HUES6 (cell line): ENCODE measurements around the gene NFIA.

Experiments
- H3K27ac ChIP-seq: 2 replicates; pipeline ENCODE4 v1.7.0; 2013; ENCODE audit warnings: low read depth, mild to moderate bottlenecking, low read length, inconsistent platforms
- H3K27me3 ChIP-seq: 2 replicates; pipeline ENCODE4 v1.6.1; 2013; ENCODE audit warnings: low read length; ENCODE audit not compliant: control insufficient read depth, insufficient read depth
- H3K36me3 ChIP-seq: 2 replicates; pipeline ENCODE4 v1.6.1; 2013; ENCODE audit warnings: low read length; ENCODE audit not compliant: control insufficient read depth, insufficient read depth
- H3K4me1 ChIP-seq: 2 replicates; pipeline ENCODE4 v1.6.1; 2013; ENCODE audit warnings: low read length; ENCODE audit not compliant: control insufficient read depth, insufficient read depth
- H3K4me3 ChIP-seq: 2 replicates; pipeline ENCODE4 v1.5.1; 2013; ENCODE audit warnings: low read depth, low read length
- H3K9ac ChIP-seq: one replicate; pipeline ENCODE4 v1.6.1; 2013; ENCODE audit warnings: mild to moderate bottlenecking, low read length
- H3K9me3 ChIP-seq: 2 replicates; pipeline ENCODE4 v1.6.1; 2013; ENCODE audit warnings: low read depth, low read length; ENCODE audit not compliant: control insufficient read depth, insufficient read depth

The NFIA gene

DNA sequence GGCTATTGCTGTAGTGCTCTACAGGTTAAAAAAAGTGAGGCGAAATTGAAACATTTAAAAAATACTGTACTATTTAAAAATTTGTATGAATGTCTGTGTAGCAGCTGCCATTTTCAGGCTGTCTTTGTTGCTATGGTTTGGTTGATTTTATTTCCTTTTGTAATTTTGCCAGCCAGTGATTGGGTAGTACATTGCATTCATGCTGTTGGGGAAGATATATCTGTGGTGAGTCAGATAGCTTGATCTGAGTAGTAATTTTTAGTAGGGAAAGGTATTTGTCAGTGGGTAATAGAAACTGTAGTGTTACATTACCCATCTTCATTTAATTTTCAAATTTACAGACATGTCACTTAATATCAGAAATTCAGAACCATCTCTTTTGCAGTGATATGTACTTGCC is 15.0 kb downstream of the NFIA start:
- Histone ChIP-seq H3K9ac (no peak overlapping the region), H3K36me3 (no peaks in the 10 kb centered on the region), H3K4me3 (no peak overlapping the region), H3K27ac (no peak overlapping the region), H3K9me3 (no peaks in the 10 kb centered on the region), H3K4me1 (no peaks in the 10 kb centered on the region), H3K27me3 (no peaks in the 10 kb centered on the region; the same call in 1 of the 2 replicates)

DNA sequence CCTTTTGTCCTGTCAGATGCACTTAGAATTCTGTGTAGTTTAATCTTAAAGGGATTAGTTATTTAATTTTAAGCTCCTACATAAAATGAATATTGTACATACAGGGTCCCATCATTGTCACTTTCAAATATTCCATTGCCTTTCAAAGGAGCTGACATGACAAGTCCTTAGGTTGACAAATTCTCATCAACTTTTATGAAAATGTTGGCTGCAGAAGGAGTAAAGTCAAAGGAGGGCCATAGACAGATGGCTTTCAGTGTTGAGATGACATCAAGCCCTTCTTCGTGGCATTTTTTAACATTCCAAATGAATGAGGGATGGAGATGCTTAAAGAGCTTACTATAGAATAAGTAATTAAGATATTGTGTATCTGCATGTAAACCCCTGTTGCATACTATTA is 15.4 kb downstream of the NFIA start:
- no peak overlapping the region for H3K4me3 ChIP-seq
- H3K4me1 ChIP-seq = no peaks in the 10 kb centered on the region
- H3K36me3 ChIP-seq = no peaks in the 10 kb centered on the region
- no peak overlapping the region for H3K27ac ChIP-seq
- no peaks in the 10 kb centered on the region; the same call in 1 of the 2 replicates for H3K27me3 ChIP-seq
- no peak overlapping the region for H3K9ac ChIP-seq
- H3K9me3 ChIP-seq = no peaks in the 10 kb centered on the region

DNA sequence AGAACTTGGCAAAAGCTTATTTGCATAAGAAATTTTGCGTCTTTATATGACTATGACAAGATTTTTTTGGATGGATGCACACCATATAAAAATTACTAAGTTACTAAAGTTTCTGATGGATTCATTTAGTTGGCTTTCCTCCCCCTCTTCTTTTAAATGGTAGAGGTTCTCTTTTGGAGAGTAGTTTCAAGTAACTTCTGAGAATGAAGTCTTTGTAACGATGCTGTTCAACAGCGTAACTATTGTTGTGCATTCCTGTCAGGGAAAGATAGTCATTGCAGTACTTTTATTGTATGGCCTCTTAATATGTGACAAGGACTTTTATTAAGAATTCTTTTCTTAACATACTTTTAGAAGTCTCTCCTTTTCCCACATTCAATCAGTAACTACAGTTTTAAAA is 16.0 kb downstream of the NFIA start:
- no peaks in the 10 kb centered on the region; the same call in 1 of the 2 replicates for H3K27me3 ChIP-seq
- H3K36me3 ChIP-seq = no peaks in the 10 kb centered on the region
- no peak overlapping the region for H3K27ac ChIP-seq
- no peaks in the 10 kb centered on the region for H3K9me3 ChIP-seq
- no peaks in the 10 kb centered on the region for H3K4me1 ChIP-seq
- H3K9ac ChIP-seq = no peak overlapping the region
- no peak overlapping the region for H3K4me3 ChIP-seq

DNA sequence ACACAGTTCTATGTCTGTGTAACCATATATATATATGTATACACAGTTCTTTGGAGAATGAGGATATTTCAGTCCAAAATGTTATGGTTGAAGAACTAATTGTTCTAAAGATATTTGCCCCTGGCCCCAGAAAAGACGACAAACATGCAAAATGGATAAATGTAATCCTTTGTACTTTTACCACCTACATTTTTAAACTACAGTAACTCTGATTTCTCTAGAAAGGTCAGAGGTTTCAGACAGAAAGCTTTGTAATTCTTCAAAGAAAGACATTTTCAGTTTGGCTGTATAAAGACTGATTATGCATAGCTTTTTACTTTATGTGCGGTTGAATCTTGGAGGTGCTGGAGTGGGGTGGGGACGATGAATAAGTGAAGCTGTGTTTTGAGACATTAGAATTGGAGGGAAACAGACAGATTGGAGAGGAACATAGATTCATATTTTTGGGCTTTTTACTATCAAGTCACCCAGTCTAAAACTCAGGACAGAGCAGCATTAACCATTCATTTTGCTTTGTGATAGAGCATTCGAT is 16.6 kb downstream of the NFIA start:
- H3K4me3 ChIP-seq = no peak overlapping the region
- no peak overlapping the region for H3K27ac ChIP-seq
- H3K27me3 ChIP-seq = no peaks in the 10 kb centered on the region; the same call in 1 of the 2 replicates
- no peaks in the 10 kb centered on the region for H3K36me3 ChIP-seq
- H3K4me1 ChIP-seq = no peaks in the 10 kb centered on the region
- H3K9ac ChIP-seq = no peak overlapping the region
- no peaks in the 10 kb centered on the region for H3K9me3 ChIP-seq

DNA sequence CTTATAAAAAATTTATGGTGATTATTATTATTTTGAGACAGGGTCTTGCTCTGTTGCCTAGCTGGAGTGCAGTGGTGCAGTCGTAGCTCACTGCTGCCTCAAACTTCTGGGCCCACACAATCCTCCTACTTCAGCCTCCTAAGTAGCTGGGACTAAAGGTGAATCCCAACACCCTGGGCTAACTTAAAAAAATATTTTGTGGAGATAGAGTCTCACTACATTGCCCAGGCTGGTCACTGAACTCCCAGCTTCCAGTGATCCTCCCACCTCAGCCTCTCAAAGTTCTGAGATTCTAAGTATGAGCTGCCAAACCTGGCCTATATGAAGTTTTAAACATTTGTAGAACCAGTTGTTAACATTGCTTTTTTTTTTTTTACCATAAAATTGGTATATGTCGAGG is 18.2 kb downstream of the NFIA start:
- no peak overlapping the region for H3K27ac ChIP-seq
- no peak overlapping the region for H3K9ac ChIP-seq
- H3K27me3 ChIP-seq = no peaks in the 10 kb centered on the region
- no peaks in the 10 kb centered on the region for H3K36me3 ChIP-seq
- no peak overlapping the region for H3K4me3 ChIP-seq
- H3K4me1 ChIP-seq = no peaks in the 10 kb centered on the region
- H3K9me3 ChIP-seq = no peaks in the 10 kb centered on the region

DNA sequence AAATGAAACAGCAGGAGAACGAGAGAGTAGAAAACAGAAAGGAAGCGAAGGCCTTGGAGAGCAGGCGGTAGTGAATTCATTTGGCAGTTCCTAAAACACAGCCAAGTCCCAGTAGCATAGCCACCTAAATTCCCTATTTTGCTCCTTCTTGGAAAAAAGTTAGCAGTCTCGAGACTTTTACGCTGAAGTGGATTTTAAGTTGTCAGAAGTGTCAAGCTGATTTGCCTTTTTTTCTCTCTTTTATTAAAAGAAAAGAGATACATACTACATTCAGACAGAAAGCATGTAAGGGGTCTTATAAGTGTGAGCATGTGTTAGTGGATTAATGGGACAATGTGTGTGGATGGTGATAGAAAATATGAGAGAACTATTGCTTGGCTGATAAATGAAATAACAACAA is 19.2 kb downstream of the NFIA start:
- Histone ChIP-seq H3K9me3 (no peaks in the 10 kb centered on the region), H3K4me3 (no peak overlapping the region), H3K27me3 (no peaks in the 10 kb centered on the region), H3K9ac (no peak overlapping the region), H3K4me1 (no peaks in the 10 kb centered on the region), H3K27ac (no peak overlapping the region), H3K36me3 (no peaks in the 10 kb centered on the region)

DNA sequence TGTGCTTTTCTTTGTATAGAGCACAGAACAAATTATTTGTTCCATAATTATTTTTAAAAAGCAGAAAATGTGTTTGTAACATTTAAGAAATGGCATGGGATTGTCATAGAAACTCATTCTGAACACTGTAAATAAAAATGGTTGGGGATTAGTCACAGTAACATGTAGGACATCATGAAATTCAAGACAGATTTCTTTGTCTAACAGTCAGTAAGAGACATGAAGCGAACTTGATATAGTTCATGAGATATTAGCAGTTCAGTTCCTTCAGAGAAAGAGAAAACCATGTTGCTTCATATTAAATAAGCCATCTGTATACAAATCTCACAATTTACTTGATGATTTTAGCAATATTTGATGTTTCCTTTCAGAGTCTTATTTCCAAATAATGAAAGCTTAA is 19.7 kb downstream of the NFIA start:
- H3K27me3 ChIP-seq = no peaks in the 10 kb centered on the region
- H3K4me3 ChIP-seq = no peak overlapping the region
- no peaks in the 10 kb centered on the region for H3K4me1 ChIP-seq
- no peak overlapping the region for H3K27ac ChIP-seq
- no peak overlapping the region for H3K9ac ChIP-seq
- H3K36me3 ChIP-seq = no peaks in the 10 kb centered on the region
- no peaks in the 10 kb centered on the region for H3K9me3 ChIP-seq

DNA sequence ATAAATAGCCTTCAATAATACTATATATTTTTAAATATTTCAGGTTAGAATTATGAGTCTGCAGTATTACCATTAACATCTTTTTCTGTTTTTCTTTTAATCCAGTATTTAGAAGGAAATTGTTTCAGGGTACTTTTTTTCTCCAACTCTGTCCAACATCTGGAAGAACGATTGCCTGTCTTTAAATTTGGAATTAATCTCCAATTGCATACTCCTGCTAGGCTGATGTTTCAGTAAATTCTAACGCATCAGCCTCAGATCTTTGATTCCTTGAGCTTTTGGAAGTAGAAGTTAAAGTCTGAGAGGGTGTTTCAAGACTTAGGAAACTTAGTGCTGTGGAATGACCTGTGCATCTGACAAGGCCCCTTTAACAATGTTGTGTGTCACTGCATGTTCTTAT is 20.3 kb downstream of the NFIA start:
- Histone ChIP-seq H3K4me3 (no peak overlapping the region), H3K9me3 (peaks cover under 1% of the 10 kb centered on the region; the same call in 1 of the 2 replicates), H3K36me3 (no peaks in the 10 kb centered on the region)

DNA sequence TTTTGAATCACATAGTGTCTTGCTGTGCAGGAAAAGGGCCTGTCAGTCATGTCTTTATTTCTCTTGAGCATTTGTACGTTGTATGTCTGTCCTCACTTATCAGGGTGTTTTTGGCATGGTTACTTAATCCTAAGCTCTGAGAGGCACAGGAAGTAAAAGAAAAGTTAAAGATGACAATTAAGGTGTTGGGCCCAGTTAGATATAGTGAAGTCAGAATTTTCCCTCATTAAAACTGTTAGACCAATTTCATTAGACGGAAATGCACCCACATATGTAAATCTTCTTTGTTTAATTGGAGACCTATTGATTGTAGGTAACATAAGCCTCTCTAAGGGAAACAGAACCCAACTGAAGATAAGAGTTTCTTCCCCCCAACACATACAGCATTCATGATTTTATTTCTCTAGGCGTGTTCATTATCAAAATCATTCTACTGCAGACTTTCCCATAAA is 21.9 kb downstream of the NFIA start:
- Histone ChIP-seq H3K4me1 (no peaks in the 10 kb centered on the region), H3K9me3 (peaks cover 4% of the 10 kb centered on the region; the same call in 1 of the 2 replicates), H3K9ac (no peak overlapping the region), H3K36me3 (no peaks in the 10 kb centered on the region), H3K27ac (no peak overlapping the region), H3K27me3 (no peaks in the 10 kb centered on the region), H3K4me3 (no peak overlapping the region)

More for the DNA sequence above, 20.3 kb downstream of the NFIA start:
- no peaks in the 10 kb centered on the region for H3K4me1 ChIP-seq
- H3K27ac ChIP-seq = no peak overlapping the region
- no peak overlapping the region for H3K9ac ChIP-seq
- no peaks in the 10 kb centered on the region for H3K27me3 ChIP-seq

DNA sequence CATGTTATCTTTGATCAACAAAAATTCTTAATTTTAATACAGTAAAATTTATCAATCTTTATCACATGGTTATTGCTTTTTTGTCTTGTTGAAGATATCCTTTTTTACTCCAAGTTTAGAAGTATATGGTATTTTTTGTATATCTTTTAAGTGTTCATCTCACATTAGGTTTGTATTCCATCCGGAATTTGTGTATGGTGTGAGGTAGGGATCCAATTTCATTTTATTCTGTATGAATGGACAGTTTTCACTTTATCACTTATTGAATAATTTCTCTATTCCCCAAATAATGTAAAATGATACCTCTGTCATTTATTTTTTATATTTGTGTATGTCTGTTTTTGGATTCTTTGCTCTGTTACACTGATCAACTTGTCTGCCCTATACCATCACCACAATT is 25.3 kb downstream of the NFIA start:
- no peak overlapping the region for H3K9ac ChIP-seq
- H3K27ac ChIP-seq = no peak overlapping the region
- H3K4me1 ChIP-seq = peaks cover 13% of the 10 kb centered on the region
- H3K4me3 ChIP-seq = no peak overlapping the region
- no peaks in the 10 kb centered on the region for H3K27me3 ChIP-seq
- H3K36me3 ChIP-seq = no peaks in the 10 kb centered on the region
- peaks cover 4% of the 10 kb centered on the region; the same call in 1 of the 2 replicates for H3K9me3 ChIP-seq

DNA sequence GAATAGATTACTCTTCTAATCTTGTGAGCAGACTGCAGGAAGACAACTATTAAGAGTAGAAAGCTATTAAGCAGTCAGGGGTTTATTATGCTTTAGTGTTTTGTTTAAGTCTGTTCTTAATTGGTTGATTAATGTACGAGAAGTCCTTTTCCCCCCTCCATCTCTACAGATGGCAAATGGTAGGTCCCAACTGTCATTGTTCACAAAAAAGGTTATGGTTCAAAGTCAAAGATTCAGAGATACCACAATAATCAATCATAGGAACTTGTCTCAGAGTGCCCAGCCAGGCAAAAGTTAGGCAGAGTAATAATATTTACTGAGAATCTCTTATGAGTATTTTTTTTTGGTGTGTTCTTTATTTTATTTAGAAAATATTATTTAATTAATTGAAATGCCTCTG is 26.8 kb downstream of the NFIA start:
- H3K9me3 ChIP-seq = peaks cover 4% of the 10 kb centered on the region; the same call in 1 of the 2 replicates
- no peaks in the 10 kb centered on the region for H3K27me3 ChIP-seq
- no peak overlapping the region for H3K4me3 ChIP-seq
- H3K36me3 ChIP-seq = no peaks in the 10 kb centered on the region
- H3K27ac ChIP-seq = no peak overlapping the region
- H3K4me1 ChIP-seq = peaks cover 13% of the 10 kb centered on the region
- no peak overlapping the region for H3K9ac ChIP-seq
